ENCODE results near the gene NELL2. TPM values are rescaled to one million over a fixed set of nuclear protein-coding genes. Genes with fewer than 3 reads are reported as not detected.

NELL2 gene
- total RNA-seq, 1 donor from 2014 or later: 1.7 TPM

GRCh38 chr12:44464180-44464579 is 411.9 kb downstream of the NELL2 start:
- no peak overlapping the region for H3K27ac Mint-ChIP-seq (ENCODE audit: unreplicated experiment)
- no peak overlapping the region for H3K4me3 Mint-ChIP-seq (ENCODE audit: unreplicated experiment)
- TF ChIP-seq, protein P1, sequence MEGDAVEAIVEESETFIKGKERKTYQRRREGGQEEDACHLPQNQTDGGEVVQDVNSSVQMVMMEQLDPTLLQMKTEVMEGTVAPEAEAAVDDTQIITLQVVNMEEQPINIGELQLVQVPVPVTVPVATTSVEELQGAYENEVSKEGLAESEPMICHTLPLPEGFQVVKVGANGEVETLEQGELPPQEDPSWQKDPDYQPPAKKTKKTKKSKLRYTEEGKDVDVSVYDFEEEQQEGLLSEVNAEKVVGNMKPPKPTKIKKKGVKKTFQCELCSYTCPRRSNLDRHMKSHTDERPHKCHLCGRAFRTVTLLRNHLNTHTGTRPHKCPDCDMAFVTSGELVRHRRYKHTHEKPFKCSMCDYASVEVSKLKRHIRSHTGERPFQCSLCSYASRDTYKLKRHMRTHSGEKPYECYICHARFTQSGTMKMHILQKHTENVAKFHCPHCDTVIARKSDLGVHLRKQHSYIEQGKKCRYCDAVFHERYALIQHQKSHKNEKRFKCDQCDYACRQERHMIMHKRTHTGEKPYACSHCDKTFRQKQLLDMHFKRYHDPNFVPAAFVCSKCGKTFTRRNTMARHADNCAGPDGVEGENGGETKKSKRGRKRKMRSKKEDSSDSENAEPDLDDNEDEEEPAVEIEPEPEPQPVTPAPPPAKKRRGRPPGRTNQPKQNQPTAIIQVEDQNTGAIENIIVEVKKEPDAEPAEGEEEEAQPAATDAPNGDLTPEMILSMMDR (IDR thresholded peaks at IDR 0.05; ENCODE audit: unreplicated experiment): no peak
- DNase-seq (ENCODE audit: low spot score): no peak
- H3K27me3 Mint-ChIP-seq (ENCODE audit: unreplicated experiment): no peaks in the 10 kb centered on the region
- no peaks in the 10 kb centered on the region for H3K9me3 Mint-ChIP-seq (ENCODE audit: unreplicated experiment)
- H3K4me1 Mint-ChIP-seq (ENCODE audit: unreplicated experiment): no peaks in the 10 kb centered on the region
- peaks cover 8% of the 10 kb centered on the region for H3K36me3 Mint-ChIP-seq (ENCODE audit: low read depth, unreplicated experiment)

DNA sequence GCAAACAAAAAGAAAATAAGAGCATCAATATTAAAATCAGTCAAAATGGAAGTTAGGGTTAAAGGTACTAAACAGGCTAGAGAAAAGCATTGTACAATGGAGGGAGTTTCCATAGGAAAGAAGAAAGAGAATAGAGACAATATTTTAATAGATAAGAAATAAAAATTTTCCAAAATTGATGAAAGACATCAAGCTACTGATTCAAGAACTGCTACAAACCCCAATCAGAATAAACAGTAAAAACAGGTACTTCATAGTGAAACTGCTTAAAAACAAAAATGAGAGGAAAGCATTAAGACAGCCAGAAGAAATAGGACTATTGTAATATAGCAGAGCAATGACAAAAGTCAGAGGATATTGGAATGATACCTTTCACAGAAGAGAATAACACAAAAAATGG is 413.4 kb downstream of the NELL2 start:
- no peaks in the 10 kb centered on the region for H3K9me3 Mint-ChIP-seq (ENCODE audit: unreplicated experiment)
- no peaks in the 10 kb centered on the region for H3K4me1 Mint-ChIP-seq (ENCODE audit: unreplicated experiment)
- H3K27me3 Mint-ChIP-seq (ENCODE audit: unreplicated experiment): no peaks in the 10 kb centered on the region
- no peak overlapping the region for H3K4me3 Mint-ChIP-seq (ENCODE audit: unreplicated experiment)
- TF ChIP-seq, protein P1 (IDR thresholded peaks at IDR 0.05; ENCODE audit: unreplicated experiment): no peak
- peaks cover 8% of the 10 kb centered on the region for H3K36me3 Mint-ChIP-seq (ENCODE audit: low read depth, unreplicated experiment)
- no peak for DNase-seq (ENCODE audit: low spot score)
- no peak overlapping the region for H3K27ac Mint-ChIP-seq (ENCODE audit: unreplicated experiment)

DNA sequence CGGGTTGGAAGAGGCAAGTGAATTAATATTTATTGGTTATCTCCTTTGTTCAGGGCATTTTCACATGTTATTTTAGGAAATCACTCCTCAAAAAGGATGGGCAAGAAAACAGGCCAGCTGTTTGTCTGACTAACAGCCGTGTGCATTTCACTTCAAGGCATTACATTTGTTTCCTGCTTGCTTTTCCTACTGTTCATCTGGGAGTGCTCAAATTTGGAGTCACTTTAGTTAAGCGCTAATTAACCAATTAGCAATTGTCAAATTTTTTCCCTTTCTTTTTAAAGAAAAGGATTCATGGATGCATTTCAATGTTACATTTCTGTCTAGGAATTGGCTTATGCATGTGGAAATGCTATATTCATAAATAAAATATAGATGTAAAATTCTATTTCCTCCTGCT is 415.9 kb downstream of the NELL2 start:
- Mint-ChIP-seq H3K4me1 (ENCODE audit: unreplicated experiment) (no peaks in the 10 kb centered on the region), H3K27ac (ENCODE audit: unreplicated experiment) (no peak overlapping the region), H3K9me3 (ENCODE audit: unreplicated experiment) (no peaks in the 10 kb centered on the region)

GRCh38 chr12:44459569-44459968 is 416.5 kb downstream of the NELL2 start:
- Mint-ChIP-seq H3K27me3 (ENCODE audit: unreplicated experiment) (no peaks in the 10 kb centered on the region), H3K36me3 (ENCODE audit: low read depth, unreplicated experiment) (no peaks in the 10 kb centered on the region), H3K9me3 (ENCODE audit: unreplicated experiment) (no peaks in the 10 kb centered on the region), H3K4me1 (ENCODE audit: unreplicated experiment) (no peaks in the 10 kb centered on the region), H3K4me3 (ENCODE audit: unreplicated experiment) (no peak overlapping the region), H3K27ac (ENCODE audit: unreplicated experiment) (no peak overlapping the region)
- TF ChIP-seq, protein P1 (IDR thresholded peaks at IDR 0.05; ENCODE audit: unreplicated experiment): no peak
- no peak for DNase-seq (ENCODE audit: low spot score)

More for the DNA sequence above, 415.9 kb downstream of the NELL2 start:
- Mint-ChIP-seq H3K27me3 (ENCODE audit: unreplicated experiment) (no peaks in the 10 kb centered on the region), H3K4me3 (ENCODE audit: unreplicated experiment) (no peak overlapping the region), H3K36me3 (ENCODE audit: low read depth, unreplicated experiment) (no peaks in the 10 kb centered on the region)
- DNase-seq (ENCODE audit: low spot score): no peak
- TF ChIP-seq, protein P1 (IDR thresholded peaks at IDR 0.05; ENCODE audit: unreplicated experiment): no peak

Other genes starting within 250 kb of the NELL2 start
- gene DBX2, start 174.8 kb upstream of the NELL2 start, total RNA-seq (ENCODE audit: unreplicated experiment): not detected

All from endothelial cell (in vitro differentiated cells).